Measurements from ENCODE around the gene IQSEC1.

Gene IQSEC1

DNA sequence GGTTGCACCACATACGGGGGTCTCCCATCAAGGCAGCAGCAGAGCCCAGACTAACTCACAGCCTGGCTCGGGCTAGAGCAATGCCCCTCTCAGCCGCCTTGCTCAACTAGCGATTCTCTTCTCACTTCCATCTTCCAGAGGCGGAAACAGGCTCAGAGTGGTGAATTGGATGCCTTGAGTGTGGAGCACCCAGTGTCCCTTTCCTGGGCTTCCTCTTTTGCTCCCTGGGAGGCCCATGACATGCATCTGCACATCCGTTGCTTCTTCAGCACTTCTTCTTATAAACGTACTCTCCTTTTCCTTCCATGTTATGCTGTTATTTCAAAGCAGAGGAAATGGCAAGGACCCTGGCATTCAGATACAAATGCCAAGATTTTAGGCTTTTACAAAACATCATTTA lies 2.1 kb upstream of the IQSEC1 start:
- TF ChIP-seq GATA2 (IDR thresholded peaks at IDR 0.05; ENCODE audit: low read depth, low read length) (no peak), GATA3 (IDR thresholded peaks at IDR 0.05; ENCODE audit: low read depth, low read length) (no peak)

DNA sequence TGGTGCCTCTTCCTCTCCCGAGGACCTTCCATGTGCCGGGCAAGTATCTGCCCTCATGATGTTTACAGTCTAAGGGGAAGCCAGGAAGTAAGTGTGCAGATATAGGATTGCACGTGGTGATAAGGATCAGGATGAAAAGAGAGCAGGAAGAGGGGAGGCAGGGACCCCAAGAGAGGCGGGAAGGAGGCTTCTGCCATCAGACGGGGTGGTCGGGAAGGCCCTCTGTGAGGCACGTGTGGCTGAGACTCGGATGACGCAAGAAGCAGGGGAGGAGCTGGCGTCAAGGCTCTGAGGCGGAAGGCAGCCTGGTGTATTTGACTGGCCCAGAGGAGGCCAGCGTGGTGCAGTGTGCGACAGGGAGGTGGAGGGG lies 762 bp upstream of the IQSEC1 start:
- TF ChIP-seq GATA2 (IDR thresholded peaks at IDR 0.05; ENCODE audit: low read depth, low read length) (peak; percentile 60; the same call in 1 of the 2 replicates), GATA3 (IDR thresholded peaks at IDR 0.05; ENCODE audit: low read depth, low read length) (no peak)

DNA sequence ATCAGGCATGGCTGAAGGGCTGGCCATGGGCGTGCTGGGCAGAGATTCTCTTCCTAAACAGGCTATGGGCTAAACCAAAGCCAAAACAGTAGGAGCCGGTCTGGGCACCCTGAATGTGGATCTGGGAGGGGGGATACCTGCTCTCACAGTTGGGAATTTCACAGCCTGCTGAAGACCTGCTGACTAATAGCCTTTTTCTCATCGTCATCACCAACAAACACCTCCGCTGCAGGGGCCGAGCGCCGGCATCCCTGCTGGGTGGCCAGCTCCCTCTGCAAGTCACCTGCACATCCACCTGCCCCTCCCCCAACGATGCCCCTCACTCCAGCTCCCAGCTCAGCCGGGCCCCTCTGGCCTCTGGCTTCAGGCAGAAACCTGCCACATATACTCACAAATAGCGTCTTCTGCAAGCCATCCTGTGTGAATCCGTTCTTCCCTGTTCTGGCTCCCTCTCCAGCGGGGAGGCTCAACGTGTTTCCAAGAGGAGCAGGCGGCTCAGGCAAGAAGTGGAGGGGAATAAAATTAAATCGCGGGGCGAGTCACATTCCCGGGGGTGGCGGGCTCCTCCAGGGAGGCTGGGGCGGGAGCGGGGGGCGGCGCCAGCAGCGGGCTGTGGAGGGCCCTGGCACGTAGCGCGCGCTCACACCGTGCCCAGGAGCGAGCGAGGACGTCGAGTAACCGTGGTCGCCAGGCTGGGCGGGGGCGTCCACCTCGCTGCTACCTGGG lies 466 bp downstream of the IQSEC1 start:
- TF ChIP-seq GATA2 (IDR thresholded peaks at IDR 0.05; ENCODE audit: low read depth, low read length) = no peak
- TF ChIP-seq GATA3 (IDR thresholded peaks at IDR 0.05; ENCODE audit: low read depth, low read length) = no peak

DNA sequence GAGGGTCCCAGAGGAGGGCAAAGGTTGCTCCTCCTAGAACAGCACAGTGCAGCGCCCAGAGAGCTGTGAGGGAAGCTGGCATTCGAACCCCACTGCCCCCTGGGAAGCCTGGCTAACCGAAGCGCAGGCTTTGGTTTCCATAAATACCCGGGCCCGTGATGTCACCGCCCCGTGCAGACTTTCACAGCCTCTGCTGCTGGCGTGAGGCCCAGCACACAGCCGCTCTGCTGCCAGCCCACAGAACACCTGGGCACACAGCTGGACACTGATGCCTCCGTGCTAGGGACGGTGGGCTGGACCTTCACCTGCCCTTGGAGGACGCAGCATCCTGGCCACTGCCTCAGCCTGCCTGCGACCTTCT lies 1.0 kb downstream of the IQSEC1 start:
- TF ChIP-seq GATA3 (IDR thresholded peaks at IDR 0.05; ENCODE audit: low read depth, low read length) = no peak
- no peak for TF ChIP-seq GATA2 (IDR thresholded peaks at IDR 0.05; ENCODE audit: low read depth, low read length)

DNA sequence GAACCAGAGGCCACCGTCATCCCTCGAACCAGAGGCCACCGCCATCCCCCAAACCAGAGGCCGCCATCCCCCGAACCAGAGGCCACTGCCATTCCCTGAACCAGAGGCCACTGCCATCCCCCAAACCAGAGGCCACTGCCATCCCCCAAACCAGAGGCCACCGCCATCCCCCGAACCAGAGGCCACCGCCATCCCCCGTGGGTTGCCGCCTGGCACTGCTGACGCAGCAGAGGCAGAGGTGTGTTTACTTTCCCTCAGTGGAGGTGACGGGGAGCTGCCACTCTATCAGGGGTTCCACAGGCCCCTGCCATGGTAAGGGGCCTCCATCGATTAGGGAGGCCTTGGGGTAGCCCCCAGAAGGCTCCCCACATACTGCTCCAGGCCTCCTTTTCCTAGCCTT lies 1.5 kb downstream of the IQSEC1 start:
- TF ChIP-seq GATA3 (IDR thresholded peaks at IDR 0.05; ENCODE audit: low read depth, low read length) = no peak
- no peak for TF ChIP-seq GATA2 (IDR thresholded peaks at IDR 0.05; ENCODE audit: low read depth, low read length)

DNA sequence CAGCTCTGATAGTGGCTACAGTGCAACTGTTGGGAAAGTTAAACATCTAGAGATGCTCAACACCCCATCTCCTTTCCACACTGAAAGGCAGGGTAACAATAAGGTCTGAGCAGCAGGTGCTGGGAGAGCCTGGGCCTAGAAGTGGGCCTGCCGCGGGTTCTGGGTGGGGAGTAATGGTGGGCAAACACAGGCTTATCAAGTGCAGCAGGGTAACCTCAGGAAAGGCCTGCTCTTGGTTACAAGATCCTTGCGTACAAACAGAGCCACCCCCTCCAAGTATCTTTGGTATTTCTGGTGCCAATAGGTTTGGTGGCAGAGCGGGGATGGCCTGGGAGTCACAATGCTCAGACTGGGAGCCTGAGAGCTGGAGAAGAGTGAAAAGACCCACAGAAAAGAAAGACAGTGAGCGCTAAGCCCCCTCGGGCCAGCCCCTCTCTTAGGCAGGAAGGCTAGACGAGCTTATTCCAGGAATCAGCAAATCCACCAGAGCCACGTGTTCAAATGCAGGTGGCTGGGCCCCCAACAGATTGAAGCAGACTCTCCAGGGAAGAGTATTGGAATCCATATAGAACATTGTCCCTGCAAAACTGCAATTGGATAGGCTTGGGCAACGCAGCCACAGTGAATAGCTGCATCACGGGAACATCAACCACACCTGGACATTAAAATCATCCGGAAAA lies 2.7 kb downstream of the IQSEC1 start:
- TF ChIP-seq GATA2 (IDR thresholded peaks at IDR 0.05; ENCODE audit: low read depth, low read length) (no peak), GATA3 (IDR thresholded peaks at IDR 0.05; ENCODE audit: low read depth, low read length) (no peak)

DNA sequence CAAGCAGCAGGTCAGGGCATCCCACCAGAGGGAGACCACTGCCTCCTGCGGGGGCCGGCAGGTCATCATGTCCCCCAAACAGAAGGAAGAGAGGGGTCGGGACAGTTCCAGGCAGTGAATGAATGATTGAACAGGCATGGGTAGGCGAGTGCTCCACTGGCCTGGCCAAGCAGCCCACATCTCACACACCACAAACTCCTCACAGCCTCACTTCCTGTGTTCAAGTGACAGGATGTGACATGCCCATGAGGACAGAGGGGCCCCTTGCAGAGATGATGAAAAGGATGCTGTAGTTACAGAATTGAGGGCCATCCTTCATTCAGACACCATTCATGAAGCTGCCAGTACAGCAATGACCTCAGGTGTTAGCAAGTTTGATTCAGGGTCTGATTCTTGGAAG lies 3.7 kb downstream of the IQSEC1 start:
- TF ChIP-seq GATA2 (IDR thresholded peaks at IDR 0.05; ENCODE audit: low read depth, low read length) (no peak), GATA3 (IDR thresholded peaks at IDR 0.05; ENCODE audit: low read depth, low read length) (no peak)

DNA sequence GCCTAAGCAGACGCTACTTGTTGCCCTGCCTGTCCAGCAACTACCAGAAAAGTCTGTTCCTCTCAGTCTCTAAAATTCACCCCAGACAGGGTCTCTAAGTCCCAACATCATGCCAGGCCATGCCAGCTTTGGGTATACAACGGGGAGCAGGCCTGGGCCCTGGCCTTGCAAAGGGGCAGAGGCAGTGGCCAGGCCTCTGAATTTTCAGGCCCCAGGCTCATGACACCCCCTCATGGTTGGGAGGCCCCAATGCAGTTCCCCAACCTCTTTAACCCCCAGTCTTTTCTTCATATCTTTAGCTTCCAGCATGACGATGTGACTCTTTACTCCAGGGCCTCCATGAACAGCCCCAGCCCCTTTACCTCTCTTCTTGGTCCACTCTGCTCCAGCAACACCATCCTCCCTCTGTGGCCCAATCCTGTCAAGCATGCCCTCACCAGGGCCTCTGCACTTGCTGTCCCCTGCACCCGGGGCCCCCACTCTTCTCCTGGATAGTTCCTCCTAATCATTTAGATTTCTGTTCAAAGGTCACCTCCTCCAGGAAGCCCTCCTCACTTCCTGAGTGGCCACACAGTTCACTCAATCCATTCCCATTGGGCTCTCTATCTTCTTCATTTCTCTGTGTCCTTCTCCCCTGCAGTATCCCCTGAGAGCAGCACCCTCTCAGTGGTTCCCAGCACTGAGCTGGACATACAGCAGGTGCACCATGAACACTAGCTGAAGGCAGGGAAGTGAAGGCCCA lies 4.8 kb downstream of the IQSEC1 start:
- no peak for TF ChIP-seq GATA2 (IDR thresholded peaks at IDR 0.05; ENCODE audit: low read depth, low read length)
- TF ChIP-seq GATA3 (IDR thresholded peaks at IDR 0.05; ENCODE audit: low read depth, low read length) = no peak

DNA sequence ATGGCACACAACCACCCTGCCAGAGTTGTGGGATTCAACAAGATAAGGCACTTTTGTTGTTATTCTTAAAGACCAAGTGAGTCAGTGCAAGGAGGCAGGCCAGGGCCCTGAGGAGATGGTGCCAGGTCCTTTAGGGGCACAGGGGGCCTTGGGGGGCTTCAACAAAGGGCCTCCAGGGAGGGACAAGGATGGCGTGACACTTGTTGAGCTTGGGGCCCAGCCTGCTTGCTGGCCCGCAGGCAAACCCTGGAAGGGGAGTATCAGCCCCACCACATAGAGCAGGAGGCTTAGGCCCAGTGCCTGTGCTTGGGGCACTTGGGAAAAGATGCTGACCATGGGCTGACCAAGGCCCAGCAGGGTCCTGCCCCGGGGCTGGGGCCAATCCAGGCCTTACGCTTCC lies 5.5 kb downstream of the IQSEC1 start:
- no peak for TF ChIP-seq GATA2 (IDR thresholded peaks at IDR 0.05; ENCODE audit: low read depth, low read length)
- TF ChIP-seq GATA3 (IDR thresholded peaks at IDR 0.05; ENCODE audit: low read depth, low read length) = no peak

DNA sequence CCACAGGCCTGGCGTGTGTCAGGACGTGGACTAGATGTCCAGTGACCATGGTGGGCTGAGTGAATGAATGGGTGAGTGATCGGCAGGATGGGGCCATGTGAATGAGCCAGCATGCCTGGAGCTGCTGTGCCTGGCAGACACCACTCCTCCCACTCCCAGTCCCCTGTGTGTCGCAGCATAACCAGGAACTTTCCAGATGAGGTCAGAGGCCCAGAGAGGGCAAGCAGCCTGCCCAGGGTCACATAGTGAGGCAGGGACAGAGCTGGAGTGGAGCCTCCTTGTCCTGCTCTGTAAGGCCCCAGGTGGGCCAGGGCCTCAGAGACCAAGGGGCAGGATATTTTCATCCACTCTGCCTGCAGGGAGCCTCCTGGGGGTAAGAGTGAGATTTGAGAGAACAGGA lies 6.4 kb downstream of the IQSEC1 start:
- no peak for TF ChIP-seq GATA2 (IDR thresholded peaks at IDR 0.05; ENCODE audit: low read depth, low read length)
- no peak for TF ChIP-seq GATA3 (IDR thresholded peaks at IDR 0.05; ENCODE audit: low read depth, low read length)

DNA sequence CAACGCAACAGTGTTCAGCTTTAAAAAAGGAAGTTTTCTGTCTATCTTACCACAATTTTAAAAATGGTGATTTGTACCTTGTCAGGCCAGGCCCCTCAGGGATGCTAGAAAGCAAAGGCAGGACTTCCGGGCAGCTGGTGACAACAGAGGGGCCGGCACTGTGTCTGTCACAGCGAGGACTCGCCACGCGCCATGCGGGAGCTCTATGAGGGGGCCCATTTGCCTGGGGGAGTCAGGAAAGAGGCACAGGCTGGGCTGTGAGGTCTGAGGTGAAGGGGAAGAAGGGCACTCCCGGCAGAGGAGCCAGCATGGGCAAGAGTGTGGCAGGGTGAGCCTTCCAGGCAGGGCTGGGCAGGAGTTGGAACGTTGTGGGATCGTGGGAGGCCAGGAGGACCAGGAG lies 7.0 kb downstream of the IQSEC1 start:
- TF ChIP-seq GATA3 (IDR thresholded peaks at IDR 0.05; ENCODE audit: low read depth, low read length) (no peak), GATA2 (IDR thresholded peaks at IDR 0.05; ENCODE audit: low read depth, low read length) (no peak)

DNA sequence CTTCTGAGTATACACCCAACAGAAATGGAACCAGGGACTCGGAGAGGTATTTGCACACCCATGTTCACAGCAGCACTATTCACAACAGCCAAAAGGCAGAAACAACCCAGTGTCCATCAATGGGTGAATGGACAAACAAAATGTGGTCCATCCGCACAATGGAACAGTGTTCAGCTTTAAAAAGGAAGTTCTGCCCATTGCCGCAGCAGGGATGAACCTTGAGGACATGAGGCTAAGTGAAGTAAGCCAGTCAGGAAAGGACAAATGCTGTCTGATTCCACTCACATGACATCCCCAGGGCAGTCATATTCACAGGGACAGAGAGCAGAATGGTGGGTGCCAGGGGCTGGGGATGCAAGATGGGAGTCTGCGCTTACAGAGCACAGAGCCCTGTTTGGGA lies 7.5 kb downstream of the IQSEC1 start:
- no peak for TF ChIP-seq GATA3 (IDR thresholded peaks at IDR 0.05; ENCODE audit: low read depth, low read length)
- no peak for TF ChIP-seq GATA2 (IDR thresholded peaks at IDR 0.05; ENCODE audit: low read depth, low read length)

DNA sequence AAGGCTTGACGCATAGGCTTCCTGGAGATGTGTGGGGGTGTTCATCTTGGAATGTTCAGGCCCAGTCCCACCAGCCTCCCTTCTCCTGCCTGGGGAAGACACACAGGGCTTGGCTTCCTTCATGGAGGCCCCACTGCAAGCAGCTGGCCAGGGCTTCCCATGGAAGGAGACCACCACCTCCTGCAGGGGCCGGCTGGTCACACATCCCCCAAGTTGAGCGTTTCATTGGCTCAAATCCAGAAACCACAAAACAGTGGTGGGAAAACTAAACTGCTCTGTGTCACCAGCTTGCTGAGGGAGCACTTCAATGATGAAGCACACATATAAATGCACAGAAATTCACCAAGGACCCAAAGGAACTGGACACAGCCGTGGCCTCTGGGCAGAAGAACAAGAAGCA lies 8.3 kb downstream of the IQSEC1 start:
- TF ChIP-seq GATA3 (IDR thresholded peaks at IDR 0.05; ENCODE audit: low read depth, low read length) (no peak), GATA2 (IDR thresholded peaks at IDR 0.05; ENCODE audit: low read depth, low read length) (no peak)

DNA sequence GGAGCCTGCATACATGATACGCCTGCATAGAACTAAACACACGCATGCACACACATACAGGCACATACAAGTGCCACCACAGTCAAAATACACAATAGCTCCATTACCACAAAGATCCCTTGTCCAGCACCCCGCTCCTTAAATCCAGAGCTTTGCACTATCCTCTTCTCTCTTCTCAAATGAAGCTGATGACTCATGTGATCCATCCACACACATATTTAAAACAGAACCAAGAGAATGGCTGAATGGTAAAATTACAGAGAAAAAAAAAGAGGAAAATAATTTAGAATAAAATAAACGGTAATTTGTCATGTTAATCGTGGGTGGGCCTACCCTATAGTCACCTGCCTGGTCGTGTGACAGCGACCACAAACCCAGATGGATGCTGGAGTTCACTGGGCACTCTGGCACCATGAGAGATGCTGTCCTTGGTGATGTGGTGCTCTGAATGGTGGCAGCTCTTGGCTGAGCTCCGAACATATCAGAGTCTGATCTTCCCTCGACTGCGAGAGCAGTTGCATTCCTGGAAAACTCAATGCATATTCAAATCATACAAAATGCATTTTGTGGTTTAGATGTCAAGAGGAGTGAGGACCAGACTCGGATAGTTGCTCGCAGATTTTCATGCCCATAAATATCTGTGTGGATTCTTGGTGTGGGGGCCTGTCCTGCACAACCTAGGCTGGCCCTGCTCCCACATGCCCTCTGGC lies 8.9 kb downstream of the IQSEC1 start:
- TF ChIP-seq GATA3 (IDR thresholded peaks at IDR 0.05; ENCODE audit: low read depth, low read length) (no peak), GATA2 (IDR thresholded peaks at IDR 0.05; ENCODE audit: low read depth, low read length) (peak; percentile 31; the same call in 1 of the 2 replicates)
